HG02623 (cell line): ENCODE measurements around the gene KNSTRN.

Experiments
- ATAC-seq: cut with Tn5 transposase; IDR thresholded peaks from one replicate; pipeline ENCODE4 v1.9.1; 2021; ENCODE audit warnings: moderate library complexity; ENCODE audit not compliant: unreplicated experiment

KNSTRN gene

DNA sequence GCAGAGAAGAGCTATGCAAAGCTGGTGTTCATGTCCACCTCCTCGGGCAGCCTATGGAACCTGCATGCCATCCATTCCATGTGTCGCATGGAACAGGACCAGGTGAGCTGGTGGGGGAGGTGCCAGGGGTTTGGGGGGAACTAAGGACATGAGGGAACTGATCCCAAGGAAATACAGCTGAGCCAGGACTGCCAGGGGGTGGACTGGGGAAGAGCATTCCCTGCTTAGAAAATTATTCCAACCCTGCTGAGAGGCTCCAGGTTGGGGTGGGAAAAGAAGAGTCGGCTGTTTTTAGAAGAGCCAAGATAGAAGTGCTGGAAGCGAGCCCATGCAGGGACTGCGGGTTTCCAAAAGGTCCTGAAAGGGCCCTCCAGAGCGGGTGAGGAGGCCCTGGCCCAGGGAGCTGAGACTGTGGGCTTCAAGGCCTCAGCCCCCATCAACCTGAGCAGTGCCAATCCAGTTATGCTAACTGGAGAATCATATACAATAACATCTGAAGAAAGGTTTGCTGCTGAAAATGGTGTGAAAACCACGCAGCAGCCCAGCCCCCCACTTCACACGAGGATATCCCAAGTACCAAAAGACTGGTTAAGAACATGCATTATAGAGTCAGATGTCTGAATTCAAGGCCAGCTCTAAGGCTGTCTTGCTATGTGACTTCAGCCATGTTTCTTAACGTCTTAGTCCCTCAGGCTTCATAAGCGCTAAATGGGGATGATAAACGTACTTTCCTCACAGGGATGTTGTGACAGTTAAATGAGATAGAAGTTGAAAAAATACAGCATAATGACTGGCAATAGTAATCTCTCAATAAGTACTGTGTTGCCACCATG is 16.7 kb upstream of the KNSTRN start:
- ATAC-seq: no peak

DNA sequence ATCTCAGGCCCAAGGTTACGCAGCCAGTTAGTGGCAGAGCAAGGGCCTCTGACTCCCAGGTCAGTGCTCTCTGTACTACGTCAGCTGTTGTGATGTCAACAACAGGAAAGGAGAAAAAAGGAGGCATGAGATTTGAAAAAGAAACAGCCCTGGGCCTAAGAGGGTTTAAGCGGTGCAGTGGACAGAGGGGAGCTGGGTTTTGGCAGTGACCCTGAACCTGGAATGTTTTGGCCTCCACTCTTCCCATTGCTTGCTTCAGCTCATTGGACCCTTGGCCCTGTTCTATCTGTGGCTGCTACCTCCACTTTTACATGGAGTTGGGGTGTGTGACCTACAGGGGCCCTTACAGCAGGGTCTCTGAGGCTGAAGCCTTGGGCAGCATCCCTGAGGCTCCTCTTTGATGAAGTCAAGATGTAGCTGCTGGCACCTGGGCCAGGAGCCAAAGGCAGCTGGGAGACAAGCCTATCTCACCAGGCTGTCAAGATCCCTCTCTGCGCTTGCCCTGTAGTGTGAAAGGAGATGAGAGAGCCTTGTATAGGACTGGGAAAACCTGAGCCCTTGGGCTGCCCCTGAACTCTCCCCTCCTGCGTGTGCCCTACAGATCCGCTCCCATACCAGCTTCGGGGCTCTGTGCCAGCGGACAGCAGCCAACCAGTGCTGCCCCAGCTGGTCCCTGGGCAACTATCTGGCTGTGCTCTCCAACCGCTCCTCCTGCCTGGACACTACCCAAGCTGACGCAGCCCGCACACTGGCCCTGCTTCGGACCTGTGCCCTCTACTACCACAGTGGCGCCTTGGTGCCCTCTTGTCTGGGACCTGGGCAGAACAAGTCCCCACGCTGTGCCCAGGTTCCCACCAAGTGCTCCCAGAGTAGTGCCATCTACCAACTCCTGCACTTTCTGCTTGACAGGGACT is 15.8 kb upstream of the KNSTRN start:
- no peak for ATAC-seq

DNA sequence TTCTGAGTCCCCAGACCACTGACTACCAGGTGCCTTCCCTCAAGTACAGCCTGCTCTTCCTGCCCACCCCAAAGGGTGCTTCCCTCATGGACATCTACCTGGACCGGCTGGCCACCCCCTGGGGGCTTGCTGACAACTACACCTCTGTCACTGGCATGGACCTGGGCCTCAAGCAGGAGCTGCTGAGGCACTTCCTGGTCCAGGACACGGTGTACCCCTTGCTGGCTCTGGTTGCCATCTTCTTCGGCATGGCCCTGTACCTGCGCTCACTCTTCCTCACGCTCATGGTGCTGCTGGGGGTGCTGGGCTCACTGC is 15.2 kb upstream of the KNSTRN start:
- no peak for ATAC-seq

DNA sequence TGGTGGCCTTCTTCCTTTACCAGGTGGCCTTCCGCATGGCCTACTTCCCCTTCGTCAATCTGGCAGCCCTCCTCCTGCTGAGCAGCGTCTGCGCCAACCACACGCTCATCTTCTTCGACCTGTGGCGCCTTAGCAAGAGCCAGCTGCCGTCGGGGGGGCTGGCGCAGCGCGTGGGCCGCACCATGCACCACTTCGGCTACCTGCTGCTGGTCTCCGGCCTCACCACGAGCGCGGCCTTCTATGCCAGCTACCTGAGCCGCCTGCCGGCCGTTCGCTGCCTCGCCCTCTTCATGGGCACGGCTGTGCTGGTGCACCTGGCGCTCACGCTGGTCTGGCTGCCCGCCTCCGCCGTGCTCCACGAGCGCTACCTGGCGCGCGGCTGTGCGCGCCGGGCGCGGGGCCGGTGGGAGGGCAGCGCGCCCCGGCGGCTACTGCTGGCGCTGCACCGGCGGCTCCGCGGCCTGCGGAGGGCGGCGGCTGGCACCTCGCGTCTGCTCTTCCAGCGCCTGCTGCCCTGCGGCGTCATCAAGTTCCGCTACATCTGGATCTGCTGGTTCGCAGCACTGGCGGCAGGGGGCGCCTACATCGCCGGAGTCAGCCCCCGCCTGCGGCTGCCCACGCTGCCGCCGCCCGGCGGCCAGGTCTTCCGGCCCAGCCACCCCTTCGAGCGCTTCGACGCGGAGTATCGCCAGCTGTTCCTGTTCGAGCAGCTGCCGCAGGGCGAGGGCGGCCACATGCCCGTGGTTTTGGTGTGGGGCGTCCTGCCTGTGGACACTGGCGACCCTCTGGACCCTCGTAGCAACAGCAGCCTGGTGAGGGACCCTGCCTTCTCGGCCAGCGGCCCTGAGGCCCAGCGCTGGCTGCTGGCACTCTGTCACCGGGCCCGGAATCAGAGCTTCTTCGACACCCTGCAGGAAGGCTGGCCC is 14.6 kb upstream of the KNSTRN start:
- ATAC-seq: peak; percentile 77

DNA sequence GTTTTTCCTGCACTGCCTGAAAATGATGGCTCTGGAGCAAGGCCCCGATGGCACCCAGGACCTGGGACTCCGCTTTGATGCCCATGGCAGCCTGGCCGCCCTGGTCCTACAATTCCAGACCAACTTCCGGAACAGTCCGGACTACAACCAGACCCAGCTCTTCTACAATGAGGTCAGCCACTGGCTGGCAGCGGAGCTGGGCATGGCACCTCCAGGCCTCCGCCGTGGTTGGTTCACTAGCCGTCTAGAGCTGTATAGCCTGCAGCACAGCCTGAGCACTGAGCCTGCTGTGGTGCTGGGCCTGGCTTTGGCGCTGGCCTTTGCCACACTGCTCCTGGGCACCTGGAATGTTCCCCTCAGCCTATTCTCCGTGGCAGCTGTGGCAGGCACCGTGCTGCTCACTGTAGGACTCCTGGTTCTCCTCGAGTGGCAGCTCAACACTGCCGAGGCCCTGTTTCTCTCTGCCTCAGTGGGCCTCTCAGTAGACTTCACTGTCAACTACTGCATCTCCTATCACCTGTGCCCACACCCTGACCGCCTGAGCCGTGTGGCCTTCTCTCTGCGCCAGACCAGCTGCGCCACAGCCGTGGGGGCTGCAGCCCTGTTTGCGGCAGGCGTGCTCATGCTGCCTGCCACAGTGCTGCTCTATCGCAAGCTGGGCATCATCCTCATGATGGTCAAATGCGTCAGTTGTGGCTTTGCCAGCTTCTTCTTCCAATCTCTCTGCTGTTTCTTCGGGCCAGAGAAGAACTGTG is 13.6 kb upstream of the KNSTRN start:
- no peak for ATAC-seq

DNA sequence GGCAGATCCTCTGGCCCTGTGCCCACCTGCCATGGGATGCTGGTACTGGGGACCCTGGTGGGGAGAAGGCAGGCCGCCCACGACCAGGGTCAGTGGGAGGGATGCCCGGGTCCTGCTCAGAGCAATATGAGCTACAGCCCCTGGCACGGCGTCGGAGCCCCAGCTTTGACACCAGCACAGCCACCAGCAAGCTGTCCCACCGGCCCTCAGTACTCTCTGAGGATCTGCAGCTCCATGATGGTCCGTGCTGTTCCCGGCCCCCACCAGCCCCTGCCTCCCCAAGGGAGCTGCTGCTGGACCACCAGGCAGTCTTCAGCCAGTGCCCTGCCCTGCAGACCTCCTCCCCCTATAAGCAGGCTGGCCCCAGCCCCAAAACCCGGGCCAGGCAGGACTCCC is 13.0 kb upstream of the KNSTRN start:
- no peak for ATAC-seq

DNA sequence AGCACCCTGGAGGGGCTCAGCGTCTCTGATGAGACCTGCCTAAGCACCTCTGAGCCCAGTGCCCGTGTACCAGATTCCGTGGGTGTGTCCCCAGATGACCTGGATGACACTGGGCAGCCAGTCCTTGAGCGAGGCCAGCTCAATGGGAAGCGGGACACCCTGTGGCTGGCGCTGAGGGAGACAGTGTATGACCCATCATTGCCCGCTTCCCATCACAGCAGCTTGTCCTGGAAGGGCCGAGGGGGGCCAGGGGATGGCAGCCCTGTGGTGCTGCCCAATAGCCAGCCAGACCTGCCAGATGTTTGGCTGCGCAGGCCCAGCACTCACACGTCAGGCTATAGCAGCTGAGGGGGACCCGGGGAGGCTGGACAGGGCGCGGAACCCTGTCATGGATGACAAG is 12.6 kb upstream of the KNSTRN start:
- no peak for ATAC-seq

DNA sequence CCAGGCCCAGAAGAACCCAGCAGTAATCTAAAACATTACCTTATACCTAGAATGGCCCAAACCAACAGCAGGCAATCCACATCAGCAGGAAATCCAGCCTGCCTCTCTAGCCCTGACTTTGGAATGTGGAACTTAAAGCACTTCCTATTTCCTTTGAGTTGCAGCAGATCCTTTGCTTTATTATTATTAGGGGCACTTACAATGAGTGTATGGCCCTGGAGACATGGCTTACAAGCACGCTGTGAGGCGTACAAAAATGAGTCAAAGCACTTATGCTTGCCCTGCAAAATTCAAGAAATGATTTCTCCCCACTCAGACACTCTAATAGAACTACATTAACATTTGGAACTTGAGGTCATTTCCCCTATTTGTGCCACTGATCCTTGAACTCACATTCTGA is 9.5 kb upstream of the KNSTRN start:
- ATAC-seq: no peak

DNA sequence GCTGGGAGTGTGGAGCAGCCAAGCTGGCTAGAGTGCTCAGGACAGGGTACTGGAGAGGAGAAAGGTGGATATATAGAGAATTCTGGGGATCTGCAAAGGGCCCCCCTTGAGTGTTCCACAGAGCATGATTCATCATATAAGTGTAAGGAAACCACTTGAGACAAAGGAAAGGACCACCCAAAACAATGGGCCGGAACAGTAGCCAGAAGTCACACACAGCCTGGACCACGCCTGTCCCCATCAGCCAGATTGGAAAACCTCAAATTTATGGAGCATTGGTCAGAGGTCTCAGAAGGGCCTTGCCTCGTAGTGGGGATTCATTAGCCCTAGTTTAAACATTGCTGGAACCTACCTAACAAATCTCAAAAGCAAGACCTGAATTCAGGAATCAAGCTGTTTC is 4.9 kb upstream of the KNSTRN start:
- ATAC-seq: no peak

DNA sequence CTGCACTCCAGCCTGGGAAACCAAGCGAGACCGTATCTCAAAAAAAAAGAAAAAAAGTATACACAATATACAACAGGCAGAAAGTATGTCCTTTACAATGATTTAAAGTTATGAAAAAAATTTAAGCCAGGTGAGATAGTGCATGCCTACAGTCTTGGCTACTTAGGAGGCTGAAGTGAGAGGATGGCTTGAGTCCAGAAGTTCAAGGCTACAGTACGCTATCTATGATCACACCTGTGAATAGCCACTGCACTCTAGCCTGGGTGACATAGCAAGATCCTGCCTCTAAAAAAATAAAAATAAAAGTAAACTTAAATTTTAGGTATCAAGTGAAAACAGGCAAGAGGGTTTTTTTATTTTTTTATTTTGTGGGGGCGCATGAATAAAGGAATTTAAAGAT is 3.1 kb upstream of the KNSTRN start:
- no peak for ATAC-seq

DNA sequence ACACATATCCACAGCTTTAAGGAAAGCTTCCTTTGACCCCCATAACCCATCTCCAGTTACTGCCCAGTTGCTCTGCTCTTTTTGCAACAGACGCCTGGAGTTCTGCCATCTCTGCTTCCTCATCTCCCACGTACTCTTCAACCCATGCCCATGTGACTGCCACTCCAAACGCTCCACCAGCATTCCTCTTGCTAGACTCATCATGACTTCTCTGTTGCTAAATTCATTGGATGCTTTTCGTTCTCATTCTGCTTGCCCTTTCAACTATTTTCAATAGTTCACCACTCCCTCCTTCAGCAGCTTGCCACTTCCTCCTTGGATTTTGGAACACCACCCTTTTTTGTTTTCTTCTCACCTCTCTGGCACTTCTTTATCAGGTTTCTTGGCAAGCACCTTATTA is 2.7 kb upstream of the KNSTRN start:
- ATAC-seq: no peak

DNA sequence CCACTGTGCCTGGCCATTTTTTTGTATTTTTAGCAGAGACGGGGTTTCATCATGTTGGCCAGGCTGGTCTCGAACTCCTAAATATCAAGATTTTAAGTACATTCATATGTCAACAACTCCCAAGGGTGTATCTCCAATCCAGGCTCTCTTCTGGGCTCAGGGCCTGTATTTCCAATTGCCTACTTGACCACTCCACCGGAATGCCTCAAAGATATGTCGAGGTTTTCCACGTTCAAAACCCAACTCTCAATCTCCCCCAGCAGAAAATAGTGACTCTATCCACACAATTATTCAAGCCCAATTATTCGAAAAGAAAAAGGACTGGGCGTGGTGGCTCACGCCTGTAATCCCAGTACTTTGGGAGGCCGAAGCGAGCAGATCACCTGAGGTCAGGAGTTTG is 1.9 kb upstream of the KNSTRN start:
- ATAC-seq: no peak

DNA sequence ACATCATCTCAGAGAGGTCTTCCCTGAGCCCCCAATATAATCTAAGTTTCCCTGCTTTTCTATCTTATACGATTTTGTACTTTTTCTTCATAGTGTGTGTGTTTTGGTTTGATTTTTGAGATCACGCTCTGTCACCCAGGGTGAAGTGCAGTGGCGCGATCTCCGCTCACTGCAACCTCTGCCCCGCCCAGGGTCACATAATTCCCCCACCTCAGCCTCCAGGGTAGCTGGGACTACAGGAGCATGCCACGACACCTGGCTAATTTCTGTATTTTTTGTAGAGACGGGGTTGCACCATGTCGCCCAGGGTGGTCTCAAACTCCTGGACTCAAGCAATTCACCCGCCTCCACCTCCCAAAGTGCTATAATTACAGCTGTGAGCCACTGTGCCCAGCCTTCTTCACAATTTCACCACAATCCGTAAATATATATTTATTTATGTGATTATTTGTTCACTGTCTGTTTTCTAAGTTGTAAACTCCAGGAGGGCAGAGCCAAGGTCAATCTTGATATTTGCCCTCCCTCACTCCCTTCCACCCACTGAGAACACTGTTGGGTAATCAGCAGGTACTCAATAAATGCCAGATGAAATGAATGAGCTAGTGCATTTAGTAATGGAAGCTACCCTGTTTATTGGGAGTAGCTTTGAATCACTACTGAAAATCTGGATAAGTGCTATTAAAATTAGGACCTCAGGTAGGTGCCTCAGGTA is 547 bp upstream of the KNSTRN start:
- no peak for ATAC-seq

DNA sequence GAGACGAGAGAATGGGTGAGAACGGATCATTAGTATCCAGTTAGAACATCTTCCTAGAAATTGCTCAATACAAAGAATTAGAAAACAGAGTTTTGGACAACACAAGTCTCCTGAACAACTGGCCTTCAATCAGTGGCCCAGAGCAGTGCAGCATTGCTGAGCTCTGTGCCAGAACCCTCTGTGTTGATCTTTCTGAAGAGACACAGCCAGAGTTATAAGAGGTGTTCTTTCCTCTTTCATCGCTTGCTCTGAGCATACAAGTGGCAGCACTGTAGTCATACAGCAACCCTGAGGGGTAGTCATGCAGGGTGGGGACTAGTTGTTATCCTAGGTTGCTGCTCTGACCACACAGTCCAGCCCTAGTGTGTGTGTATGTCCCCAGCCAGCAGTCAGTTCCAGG is 4.0 kb downstream of the KNSTRN start:
- no peak for ATAC-seq

DNA sequence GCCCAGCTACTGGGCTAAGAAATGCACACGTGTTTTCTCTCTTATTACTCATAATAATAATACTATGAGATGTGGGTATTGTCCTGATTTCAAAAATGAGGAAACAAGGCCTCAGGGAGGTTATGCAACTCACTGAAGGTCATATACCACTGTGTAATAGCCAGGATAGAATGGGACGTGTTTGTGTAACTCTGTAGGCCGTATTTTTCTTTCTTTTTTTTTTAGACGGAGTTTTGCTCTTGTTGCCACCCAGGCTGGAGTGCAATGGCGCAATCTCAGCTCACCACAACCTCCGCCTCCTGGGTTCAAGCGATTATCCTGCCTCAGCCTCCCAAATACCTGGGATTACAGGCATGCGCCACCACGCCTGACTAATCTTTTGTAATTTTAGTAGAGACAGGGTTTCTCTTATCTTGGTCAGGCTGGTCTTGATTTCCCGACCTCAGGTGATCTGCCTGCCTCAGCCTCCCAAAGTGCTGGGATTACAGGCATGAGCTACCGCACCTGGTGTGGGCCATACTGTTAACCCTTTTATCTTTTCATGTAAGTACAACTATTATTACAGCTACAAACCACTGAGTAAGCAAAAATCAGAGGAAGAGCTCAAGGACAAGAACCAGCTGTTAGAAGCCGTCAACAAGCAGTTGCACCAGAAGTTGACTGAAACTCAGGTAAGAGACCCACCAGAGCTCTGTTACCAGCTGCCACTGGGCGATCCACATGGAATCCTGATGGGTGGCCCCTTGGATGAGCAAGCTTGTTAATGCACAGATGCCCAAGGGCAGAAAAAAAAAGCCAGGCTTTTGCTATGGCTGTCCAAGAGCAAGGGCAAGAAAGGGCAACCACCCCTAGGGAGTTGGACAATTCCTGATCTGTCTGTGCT is 6.7 kb downstream of the KNSTRN start:
- ATAC-seq: no peak

DNA sequence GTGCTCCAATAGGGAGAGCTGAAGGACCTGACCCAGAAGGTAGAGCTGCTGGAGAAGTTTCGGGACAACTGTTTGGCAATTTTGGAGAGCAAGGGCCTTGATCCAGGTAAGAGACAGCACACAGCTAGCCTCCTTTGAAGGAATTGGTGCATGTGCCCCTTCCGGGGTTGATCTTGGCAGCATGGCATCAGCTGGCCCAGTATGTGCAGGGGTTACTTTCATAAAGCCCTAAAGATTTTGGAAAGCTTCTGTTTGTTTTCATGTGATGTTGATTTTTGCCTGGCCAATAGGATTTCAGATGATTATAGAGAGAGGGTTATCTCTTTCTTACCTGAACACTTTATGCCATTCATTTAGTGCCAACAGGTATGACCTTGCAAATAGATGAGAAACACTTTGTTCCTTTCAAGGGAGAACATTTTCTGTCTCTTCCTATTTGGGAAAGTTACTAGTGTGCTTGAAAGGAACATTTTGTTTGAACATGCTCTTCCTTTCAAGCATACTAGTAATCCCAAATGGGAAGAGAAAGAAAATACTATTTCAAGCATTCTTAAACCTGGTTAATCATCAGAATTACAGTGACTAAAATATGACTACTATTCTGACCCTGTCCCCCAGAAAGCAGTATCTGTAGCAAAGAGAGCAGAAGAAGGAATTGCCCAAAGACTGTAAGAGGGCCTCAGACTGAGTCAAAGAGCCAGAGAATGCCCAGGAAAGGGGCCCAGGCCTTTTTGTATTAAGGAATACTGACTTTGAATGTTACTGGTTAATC is 7.5 kb downstream of the KNSTRN start:
- no peak for ATAC-seq

DNA sequence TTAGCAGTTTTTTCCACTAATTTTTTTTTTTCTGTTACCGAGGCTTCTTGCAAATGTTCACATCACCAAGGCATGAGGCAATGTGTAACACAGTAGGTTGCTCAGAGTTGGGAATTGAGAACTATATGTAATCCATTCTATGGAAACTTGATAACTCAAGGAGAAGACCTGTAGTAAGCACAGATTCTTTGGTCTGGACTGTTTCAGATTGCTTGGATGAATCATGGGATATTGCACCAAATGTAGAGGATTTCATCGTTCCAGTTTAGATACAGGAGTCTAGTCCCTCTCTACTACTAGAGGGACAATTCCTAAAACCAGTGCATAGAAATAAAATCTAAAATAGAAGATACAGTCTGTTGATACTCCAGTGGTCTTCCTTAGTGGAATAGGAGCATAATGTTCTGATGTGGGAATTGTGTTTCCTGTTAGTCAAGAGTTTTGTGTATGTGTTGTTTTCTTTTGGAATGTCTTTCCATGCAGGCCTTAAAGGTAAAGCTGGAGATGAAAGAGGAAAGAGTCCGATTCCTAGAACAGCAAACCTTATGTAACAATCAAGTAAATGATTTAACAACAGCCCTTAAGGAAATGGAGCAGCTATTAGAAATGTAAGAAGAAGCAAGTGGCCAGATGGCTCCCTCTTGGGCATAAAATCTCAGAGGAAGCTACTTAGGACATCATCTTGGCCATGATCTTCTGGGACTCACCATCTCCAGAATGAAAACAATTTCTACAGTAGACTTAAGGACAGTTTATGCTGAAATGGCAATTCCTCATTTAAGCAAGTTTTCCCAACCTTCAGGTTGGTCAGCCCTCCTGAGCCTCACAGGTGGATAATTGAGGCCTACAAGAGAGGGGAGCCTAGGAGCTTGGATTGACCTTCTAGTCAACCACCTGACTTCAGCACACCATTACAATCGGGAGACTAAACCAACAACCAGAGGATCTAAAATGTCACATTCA is 10.7 kb downstream of the KNSTRN start:
- ATAC-seq: no peak
